HL-60/S4 treated with retinoic acid at 250 ng/mL for 4 days and 3 days (cell line): Measurements from ENCODE around the gene DAND5.

Experiments used
- in situ Hi-C: fragments of 300-500 bp; cut with MboI; formaldehyde crosslinking; loops from 2 replicates; pipeline ENCODE4 v1.7.0; 2022; ENCODE audit warnings: low sequenced_read_pairs

Gene DAND5

GRCh38 chr19:12990853-12991252 is 21.5 kb downstream of the DAND5 start:
- in situ Hi-C loops = no loop called here

DNA sequence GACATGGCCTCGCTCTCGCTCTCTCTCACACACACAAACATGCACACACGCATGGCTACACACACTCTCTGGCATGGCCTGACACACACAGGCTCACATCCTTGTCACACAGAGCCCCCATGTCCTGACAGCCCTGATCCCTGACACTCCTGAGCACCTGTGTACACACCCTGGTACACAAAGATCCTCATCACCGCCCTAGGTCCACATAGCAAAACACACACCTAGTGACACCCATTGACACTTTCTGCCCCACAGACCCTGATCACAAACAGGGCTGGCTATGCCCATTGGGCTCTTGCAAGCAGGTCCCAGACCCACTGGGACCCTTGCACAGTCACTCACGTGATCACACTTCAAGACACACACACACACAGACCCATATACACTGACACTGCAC is 21.9 kb downstream of the DAND5 start:
- in situ Hi-C loops = no loop called here

GRCh38 chr19:12992729-12993128 is 23.4 kb downstream of the DAND5 start:
- in situ Hi-C loops = no loop called here

- in situ Hi-C loops = no loop called here
Measured at GRCh38 chr19:12993562-12993961, 24.2 kb downstream of the DAND5 start.

- in situ Hi-C loops = no loop called here
Measured at GRCh38 chr19:12994701-12995595, 25.6 kb downstream of the DAND5 start, which contains the start of gene NFIX. Gene NFIX (plus strand): TSS chr19:12995475. CDS start chr19:12995838, 363 bp downstream.

GRCh38 chr19:12995596-12996405 is 26.4 kb downstream of the DAND5 start:
- in situ Hi-C loops = no loop called here

GRCh38 chr19:12996406-12997094 is 27.2 kb downstream of the DAND5 start:
- in situ Hi-C loops = no loop called here

DNA sequence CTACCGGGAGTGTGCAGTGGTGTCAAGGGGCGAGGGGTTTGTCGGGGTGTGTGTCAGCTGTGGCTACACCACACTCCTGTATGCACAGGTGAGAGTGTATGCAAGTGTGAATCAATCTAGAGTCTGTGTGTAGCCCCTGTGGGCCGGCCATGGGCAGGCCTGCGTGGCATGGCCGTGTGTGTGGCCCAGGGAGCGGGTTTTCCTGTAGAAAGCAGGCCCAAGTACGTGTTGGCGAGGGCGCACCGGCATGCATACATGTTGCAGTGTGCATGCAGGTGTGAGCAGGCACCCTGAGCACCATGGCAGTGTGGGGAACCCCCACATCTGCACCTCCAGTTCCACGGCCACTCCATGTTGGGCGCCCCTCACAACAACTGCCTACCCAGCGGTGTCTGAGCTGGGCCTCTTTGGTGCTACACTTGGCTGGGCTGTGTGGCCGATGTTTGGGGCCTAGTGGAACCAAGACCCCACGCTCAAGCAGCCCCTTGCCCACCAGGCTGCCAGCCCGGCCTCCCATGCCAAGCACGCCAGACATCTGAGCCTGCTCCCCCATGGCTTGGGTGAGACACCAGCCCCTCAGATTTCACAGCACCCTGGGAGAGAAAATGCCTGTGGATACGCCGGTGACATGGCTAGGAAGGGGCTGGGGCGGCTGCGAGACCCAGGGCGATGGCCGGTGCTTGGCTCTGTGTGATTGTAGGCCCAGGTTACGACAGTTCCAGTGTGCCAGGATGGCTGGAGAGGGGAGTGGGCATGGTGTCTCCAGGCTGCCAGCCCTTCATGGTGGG is 28.0 kb downstream of the DAND5 start:
- in situ Hi-C loops = no loop called here

DNA sequence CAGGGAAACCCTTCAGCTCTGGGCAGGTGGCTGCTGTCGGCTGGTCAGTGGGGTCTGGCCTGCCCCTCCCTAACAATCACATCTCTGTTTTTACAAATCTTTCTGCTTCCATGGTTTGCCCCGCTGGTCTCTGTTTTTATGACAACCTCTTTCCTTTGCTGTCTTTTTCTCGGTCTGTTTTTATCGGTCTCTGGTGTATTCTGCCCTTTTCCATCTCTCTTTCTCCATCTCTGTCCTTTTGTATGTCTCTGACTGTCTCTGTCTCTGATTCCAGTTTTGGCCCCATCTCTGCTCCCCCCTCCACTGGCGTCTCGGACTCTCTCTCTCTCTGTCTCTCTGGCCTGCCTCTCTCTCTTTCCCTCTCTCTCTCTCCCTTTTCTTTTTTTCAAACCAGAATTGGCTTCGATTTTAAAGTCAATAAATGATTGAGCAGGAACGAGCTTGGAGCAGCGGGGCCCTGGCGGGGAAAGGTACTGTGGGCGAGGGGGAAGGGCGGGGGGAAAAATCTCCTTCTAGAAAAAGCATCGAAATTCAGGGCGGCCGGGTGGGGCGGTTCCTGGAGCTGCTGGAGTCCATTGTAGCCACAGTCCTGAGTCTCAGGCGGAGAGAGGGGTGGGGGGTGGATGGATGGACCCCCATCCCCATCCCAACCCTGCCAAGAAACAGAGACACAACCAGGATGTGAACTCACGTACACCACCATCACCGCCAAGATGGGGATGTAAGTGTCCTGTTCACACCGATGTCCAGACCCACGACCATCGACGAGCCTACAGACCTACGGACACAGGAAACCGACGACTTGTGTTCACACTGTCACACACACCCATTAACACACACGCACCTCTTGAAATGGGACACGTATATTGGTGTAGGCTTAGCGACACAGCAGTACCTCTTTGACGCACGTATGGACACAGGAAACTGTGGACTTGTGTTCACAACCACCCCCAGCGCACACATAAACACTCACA is 28.9 kb downstream of the DAND5 start:
- in situ Hi-C loops = no loop called here

- in situ Hi-C loops = no loop called here
Measured at GRCh38 chr19:13001166-13001501, 31.8 kb downstream of the DAND5 start.

- in situ Hi-C loops = no loop called here
Measured at GRCh38 chr19:13001502-13002165, 32.3 kb downstream of the DAND5 start.

DNA sequence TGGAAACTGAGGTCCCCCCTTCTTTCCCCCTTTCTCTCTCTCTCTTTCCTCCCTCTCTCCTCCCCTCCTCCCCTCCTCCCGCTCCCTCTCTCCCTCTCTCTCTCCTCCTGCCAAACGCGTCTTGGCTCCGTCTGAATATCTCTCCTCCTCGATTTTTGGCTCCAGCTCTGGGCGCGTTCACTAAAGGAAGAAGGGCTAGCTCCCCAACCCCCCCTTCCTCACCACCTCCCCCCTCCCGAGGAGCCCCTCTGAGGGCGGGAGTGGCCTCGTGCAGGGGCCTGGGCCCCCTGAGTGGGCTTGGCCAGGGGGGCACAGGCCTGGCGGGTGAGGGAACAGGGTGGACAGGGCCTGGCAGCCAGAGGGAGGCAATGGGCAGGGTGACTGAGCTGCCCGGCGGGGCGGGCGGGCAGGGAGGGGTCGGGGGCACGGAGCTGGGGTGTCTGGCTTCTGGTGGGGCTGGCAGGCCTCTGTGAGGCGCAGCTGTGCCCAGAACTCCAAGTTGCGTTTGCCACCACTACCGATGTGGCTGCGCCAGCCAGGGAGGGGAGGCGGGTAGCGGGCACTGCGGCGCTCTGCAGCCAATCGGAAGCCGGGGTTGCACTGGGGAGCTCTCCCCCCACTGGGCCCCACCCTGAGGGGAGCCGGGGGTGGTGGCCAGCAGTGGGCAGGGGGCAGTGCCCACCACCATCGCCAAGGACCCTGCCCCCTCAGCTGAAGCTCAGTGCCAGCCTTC is 33.0 kb downstream of the DAND5 start:
- in situ Hi-C loops = no loop called here

GRCh38 chr19:13003081-13003480 is 33.7 kb downstream of the DAND5 start:
- in situ Hi-C loops = no loop called here

- in situ Hi-C loops = no loop called here
Measured at GRCh38 chr19:13004273-13004672, 34.9 kb downstream of the DAND5 start.

GRCh38 chr19:13005253-13005652 is 35.9 kb downstream of the DAND5 start:
- in situ Hi-C loops = no loop called here

- in situ Hi-C loops = no loop called here
Measured at GRCh38 chr19:13005861-13006370, 36.5 kb downstream of the DAND5 start.

DNA sequence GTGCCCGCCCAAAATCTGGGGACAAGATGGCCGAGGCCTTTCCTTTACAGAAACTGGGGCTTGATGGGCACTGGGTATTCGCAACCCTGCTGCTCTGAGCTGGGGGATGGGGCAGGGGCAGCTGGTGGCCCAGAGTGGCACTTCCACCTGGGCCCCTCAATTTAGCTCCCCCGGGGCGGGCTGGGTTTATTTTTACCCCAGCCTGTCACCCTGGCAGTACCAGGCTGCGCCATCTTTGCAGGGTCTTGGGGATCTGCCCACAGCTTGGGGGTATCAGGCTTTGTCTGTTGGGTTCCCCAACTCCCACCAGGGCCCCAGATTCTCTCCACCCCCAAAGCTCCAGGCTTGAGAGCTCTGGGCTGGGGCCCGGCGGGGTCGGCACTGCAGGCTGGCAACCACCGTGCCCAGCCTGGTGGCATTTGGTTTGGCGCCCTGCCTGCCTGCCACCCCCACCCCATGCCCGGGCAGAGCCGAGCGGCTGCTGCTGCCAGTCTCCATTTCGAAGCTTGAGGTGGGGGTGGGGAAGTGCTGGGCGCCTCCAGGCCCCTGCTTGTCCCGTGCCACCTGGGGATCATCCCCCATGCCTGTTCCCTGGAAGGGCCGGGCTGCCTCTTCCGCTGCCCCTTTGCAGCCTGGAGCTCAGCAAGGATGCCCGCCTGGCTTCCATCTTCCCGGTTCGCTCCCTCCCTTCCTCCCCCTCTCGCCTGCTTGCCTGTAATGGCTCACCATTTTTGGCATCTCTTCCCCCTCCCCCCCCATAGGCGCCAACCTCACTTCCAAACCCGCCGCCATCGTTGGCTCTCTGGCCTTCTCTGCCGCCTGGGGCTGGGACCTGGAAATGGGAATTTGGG is 37.3 kb downstream of the DAND5 start:
- in situ Hi-C loops = no loop called here
